ENCODE results near the gene LDB2.

GRCh38 chr4:16472537-16472936 lies 425.9 kb downstream of the LDB2 start:
- TF ChIP-seq CTCF (IDR thresholded peaks at IDR 0.05) (no peak), POLR2A (IDR thresholded peaks at IDR 0.05) (no peak)
